Gastrocnemius medialis (tissue), 4 donors: ENCODE data around the gene CWC25.

Source experiments
- CTCF ChIP-seq, 5 experiments: fragments of 450-650 bp in 3 of 5; fragments of 200-600 bp in 2 of 5; sonication (generic) in 2 of 5; IDR thresholded peaks in 4 of 5; conservative IDR thresholded peaks in 1 of 5; 1 replicate in 4 of 5; 2 replicates in 1 of 5; pipeline ENCODE4 v1.5.1; 2016 to 2019; ENCODE audit warnings: antibody characterized with exemption in 5 of 5, mild to moderate bottlenecking in 3 of 5, moderate library complexity in 3 of 5
- POLR2A ChIP-seq, 2 donors: fragments of 450-650 bp; IDR thresholded peaks; one replicate each; pipeline ENCODE4 v1.6.1; 2017; ENCODE audit warnings: antibody characterized with exemption in 2 of 2, mild to moderate bottlenecking in 2 of 2, moderate library complexity in 2 of 2

DNA sequence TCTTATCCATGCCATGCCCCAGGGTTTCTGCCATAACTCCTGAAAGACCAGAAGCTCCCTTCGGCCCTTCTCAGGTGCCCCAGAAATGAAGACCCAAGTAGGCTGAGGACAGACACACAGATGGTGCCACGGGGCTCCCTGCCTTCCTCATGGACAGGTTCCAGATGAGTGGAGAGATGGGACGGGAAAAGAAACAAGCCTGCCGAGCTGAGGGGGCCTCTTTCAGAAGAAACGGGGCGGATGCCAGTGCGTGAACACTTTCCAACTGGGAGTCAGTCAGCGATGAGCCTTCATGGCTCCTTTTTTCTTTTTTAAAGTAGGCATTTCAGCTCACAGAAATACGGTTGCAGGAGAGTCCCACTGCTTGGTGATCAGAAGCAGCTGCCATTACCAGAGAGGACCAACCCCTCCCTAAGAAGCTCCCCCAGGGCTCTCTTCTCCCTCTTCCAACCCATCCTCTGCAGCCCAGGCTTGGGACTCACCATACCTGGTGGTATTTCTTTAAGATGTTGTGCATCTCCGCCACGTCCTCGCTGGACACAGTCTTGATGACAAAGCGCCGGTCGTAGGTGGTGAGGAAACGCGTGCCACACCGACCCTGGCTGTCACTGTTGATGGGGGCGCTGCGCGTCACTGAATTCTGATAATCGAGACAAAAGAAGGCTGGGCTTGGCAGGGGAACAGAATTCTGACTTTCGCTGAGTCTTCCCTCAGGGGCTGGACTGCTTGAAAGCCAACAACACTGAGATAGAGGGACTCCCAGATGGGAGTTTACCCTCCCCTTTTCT is 45.0 kb downstream of the CWC25 start:
- TF ChIP-seq CTCF (IDR thresholded peaks at IDR 0.05 in 4 of 5, conservative IDR thresholded peaks at IDR 0.05 in 1 of 5) (no peak), POLR2A (IDR thresholded peaks at IDR 0.05) (no peak)
